Prostate gland (tissue), 2 donors: ENCODE results near the gene PRKG1. TPM values are rescaled to one million over a fixed set of nuclear protein-coding genes. Genes with fewer than 3 reads are reported as not detected.

Source experiments
- DNase-seq: peaks from one replicate; pipeline ENCODE4 v3.0.0-alpha.2; 2019; ENCODE audit warnings: low spot score
- H3K27ac ChIP-seq, 2 donors: fragments of 200-600 bp; sonication (generic); 2 replicates each; pipeline ENCODE4 v1.5.1; 2017 to 2019
- H3K27me3 ChIP-seq: fragments of 200-600 bp; sonication (generic); replicated peaks from 2 replicates; pipeline ENCODE4 v1.5.1; 2019; ENCODE audit not compliant: insufficient read depth
- H3K36me3 ChIP-seq, 2 donors: fragments of 200-600 bp; sonication (generic); 1 replicate in 1 of 2; 2 replicates in 1 of 2; pipeline versions ENCODE4 v1.5.1 to v1.8.1; 2017 to 2019
- H3K4me1 ChIP-seq: fragments of 200-600 bp; sonication (generic); replicated peaks from 2 replicates; pipeline ENCODE4 v1.5.1; 2019
- H3K4me3 ChIP-seq, 2 donors: fragments of 200-600 bp; sonication (generic); 2 replicates each; pipeline ENCODE4 v1.5.1; 2017 to 2019
- H3K9me3 ChIP-seq: fragments of 200-600 bp; sonication (generic); 2 replicates; pipeline ENCODE4 v1.5.1; 2017
- CTCF ChIP-seq, 4 experiments: fragments of 200-600 bp in 2 of 4; fragments of 450-650 bp in 2 of 4; sonication (generic) in 2 of 4; IDR thresholded peaks; 1 replicate in 3 of 4; 2 replicates in 1 of 4; pipeline ENCODE4 v1.5.1; 2016 to 2019; ENCODE audit warnings: antibody characterized with exemption in 4 of 4, mild to moderate bottlenecking in 2 of 4, moderate library complexity in 2 of 4
- POLR2A ChIP-seq: fragments of 450-650 bp; IDR thresholded peaks from one replicate; pipeline ENCODE4 v1.6.1; 2016; ENCODE audit warnings: antibody characterized with exemption, mild to moderate bottlenecking
- POLR2AphosphoS5 ChIP-seq: sonication (generic); formaldehyde crosslinking; IDR thresholded peaks from one replicate; pipeline ENCODE4 v1.6.1; 2017; ENCODE audit warnings: antibody characterized with exemption
- WGBS: methylation state at CpG from one replicate; pipeline ENCODE4 v1.1.5; 2018; 5-methylcytosine and 5-hydroxymethylcytosine counted together
- intact Hi-C: fragments of 100-400 bp; cut with DNase I; formaldehyde crosslinking; loops from one replicate; pipeline ENCODE4 v1.14.2; 2022
- total RNA-seq, 2 donors: library from RNA; depleted of rRNA; stranded (reverse); fragments of >200 nt; gene quantifications; one replicate each; pipeline ENCODE4 v1.1.0, GENCODE V29; 2016

The PRKG1 gene
- total RNA-seq, 2 donors from 2014 or later: 2.7 to 9.0 TPM

DNA sequence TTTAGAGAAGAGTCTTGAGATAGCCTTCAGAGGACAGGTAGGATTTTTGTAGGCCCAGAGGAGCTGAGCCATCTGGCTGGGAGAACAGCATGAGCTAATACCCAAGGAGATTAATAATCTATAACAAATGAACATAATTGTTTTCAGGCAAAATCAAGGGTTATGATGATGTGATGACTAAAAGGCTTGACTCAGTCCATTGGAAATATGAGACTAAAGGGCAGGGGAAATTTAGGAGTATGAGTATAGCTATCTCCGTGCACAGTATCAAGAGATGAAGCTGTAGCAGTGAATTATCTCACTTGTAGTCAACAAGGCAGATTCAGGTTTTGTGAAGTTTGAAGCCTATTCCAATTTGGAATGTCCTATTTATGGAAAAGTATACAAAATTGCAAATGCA is 585.1 kb downstream of the PRKG1 start:
- WGBS: 96% methylated on average over 1 of the region's 1 CpG
- no peaks in the 10 kb centered on the region for H3K27me3 ChIP-seq
- no peaks in the 10 kb centered on the region for H3K36me3 ChIP-seq
- H3K4me3 ChIP-seq: no peak overlapping the region
- H3K27ac ChIP-seq: no peak overlapping the region
- H3K4me1 ChIP-seq: no peaks in the 10 kb centered on the region
- DNase-seq: no peak
- no peaks in the 10 kb centered on the region for H3K9me3 ChIP-seq
- TF ChIP-seq CTCF (IDR thresholded peaks at IDR 0.05): no peak
- intact Hi-C loops: no loop called here

- intact Hi-C loops: no loop called here
- Histone ChIP-seq H3K27me3 (no peaks in the 10 kb centered on the region), H3K9me3 (no peaks in the 10 kb centered on the region), H3K4me3 (no peak overlapping the region), H3K4me1 (no peaks in the 10 kb centered on the region), H3K36me3 (no peaks in the 10 kb centered on the region), H3K27ac (no peak overlapping the region)
- 95% methylated on average over 3 of the region's 3 CpGs for WGBS
- TF ChIP-seq CTCF (IDR thresholded peaks at IDR 0.05) (no peak), POLR2AphosphoS5 (no peak), POLR2A (no peak)
- no peak for DNase-seq
Measured at GRCh38 chr10:51663086-51663485, 588.8 kb downstream of the PRKG1 start.

- no peaks in the 10 kb centered on the region for H3K4me1 ChIP-seq
- TF ChIP-seq POLR2A: no peak
- no peak for TF ChIP-seq POLR2AphosphoS5
- TF ChIP-seq CTCF (IDR thresholded peaks at IDR 0.05): no peak
- no peaks in the 10 kb centered on the region for H3K27me3 ChIP-seq
- no peaks in the 10 kb centered on the region for H3K36me3 ChIP-seq
- intact Hi-C loops: no loop called here
- DNase-seq: no peak
- no peaks in the 10 kb centered on the region for H3K9me3 ChIP-seq
- no peak overlapping the region for H3K4me3 ChIP-seq
- H3K27ac ChIP-seq: no peak overlapping the region
Measured at GRCh38 chr10:51666456-51666855, 592.2 kb downstream of the PRKG1 start.

- intact Hi-C loops: no loop called here
- no peaks in the 10 kb centered on the region for H3K4me1 ChIP-seq
- no peak overlapping the region for H3K27ac ChIP-seq
- no peaks in the 10 kb centered on the region for H3K9me3 ChIP-seq
- no peak for TF ChIP-seq CTCF (IDR thresholded peaks at IDR 0.05)
- no peak for TF ChIP-seq POLR2A
- no peak for TF ChIP-seq POLR2AphosphoS5
- H3K27me3 ChIP-seq: no peaks in the 10 kb centered on the region
- H3K4me3 ChIP-seq: no peak overlapping the region
- H3K36me3 ChIP-seq: no peaks in the 10 kb centered on the region
- WGBS: 5% methylated on average over 1 of the region's 1 CpG
- no peak for DNase-seq
Measured at GRCh38 chr10:51667678-51668335, 593.5 kb downstream of the PRKG1 start.

DNA sequence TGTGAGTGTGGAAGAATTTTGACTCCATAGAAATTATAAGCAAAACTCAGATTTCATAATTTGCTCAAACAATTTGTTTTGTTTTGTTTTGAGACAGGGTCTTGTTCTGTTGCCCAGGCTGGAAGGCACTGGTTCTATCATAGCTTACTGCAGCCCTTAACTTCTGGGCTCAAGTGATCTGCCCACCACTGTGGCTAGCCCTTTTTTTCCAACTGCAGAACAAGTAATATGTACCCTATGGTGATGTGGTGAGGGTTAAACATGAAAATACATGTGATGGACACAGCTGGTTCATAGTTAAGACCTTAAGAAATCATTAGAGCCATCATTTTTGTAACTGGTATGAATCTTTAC is 594.0 kb downstream of the PRKG1 start:
- Histone ChIP-seq H3K27me3 (no peaks in the 10 kb centered on the region), H3K27ac (no peak overlapping the region), H3K36me3 (no peaks in the 10 kb centered on the region), H3K4me1 (no peaks in the 10 kb centered on the region), H3K4me3 (no peak overlapping the region), H3K9me3 (no peaks in the 10 kb centered on the region)
- no peak for TF ChIP-seq POLR2AphosphoS5
- no peak for TF ChIP-seq CTCF (IDR thresholded peaks at IDR 0.05)
- no peak for TF ChIP-seq POLR2A
- no peak for DNase-seq
- intact Hi-C loops: no loop called here
